Measurements from ENCODE around the gene SLIT1.

DNA sequence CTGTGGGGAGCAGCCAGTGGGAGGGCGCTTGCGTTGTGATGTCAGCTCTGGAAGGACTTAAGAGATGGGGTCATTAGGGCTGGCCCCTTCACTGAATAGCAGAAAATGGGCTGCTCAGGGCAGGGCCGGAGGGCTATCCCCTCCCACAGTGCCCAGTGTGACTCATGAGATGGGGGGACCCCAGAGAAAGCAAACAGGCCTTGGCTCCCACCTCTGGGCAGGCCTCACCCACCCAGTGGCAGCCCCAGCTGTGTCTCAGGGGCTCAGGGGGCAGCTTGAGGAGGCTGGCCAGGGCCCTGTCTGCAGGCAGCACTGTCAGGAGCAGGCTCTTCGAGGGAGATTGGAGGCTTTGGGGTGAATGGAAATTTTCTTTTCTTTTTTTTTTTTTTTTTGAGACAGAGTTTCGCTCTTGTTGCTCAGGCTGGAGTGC is 168.3 kb downstream of the SLIT1 start:
- TF ChIP-seq, protein P1, sequence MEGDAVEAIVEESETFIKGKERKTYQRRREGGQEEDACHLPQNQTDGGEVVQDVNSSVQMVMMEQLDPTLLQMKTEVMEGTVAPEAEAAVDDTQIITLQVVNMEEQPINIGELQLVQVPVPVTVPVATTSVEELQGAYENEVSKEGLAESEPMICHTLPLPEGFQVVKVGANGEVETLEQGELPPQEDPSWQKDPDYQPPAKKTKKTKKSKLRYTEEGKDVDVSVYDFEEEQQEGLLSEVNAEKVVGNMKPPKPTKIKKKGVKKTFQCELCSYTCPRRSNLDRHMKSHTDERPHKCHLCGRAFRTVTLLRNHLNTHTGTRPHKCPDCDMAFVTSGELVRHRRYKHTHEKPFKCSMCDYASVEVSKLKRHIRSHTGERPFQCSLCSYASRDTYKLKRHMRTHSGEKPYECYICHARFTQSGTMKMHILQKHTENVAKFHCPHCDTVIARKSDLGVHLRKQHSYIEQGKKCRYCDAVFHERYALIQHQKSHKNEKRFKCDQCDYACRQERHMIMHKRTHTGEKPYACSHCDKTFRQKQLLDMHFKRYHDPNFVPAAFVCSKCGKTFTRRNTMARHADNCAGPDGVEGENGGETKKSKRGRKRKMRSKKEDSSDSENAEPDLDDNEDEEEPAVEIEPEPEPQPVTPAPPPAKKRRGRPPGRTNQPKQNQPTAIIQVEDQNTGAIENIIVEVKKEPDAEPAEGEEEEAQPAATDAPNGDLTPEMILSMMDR (IDR thresholded peaks at IDR 0.05; ENCODE audit: low read length) = no peak
- no peak for TF ChIP-seq EZH2 (IDR thresholded peaks at IDR 0.05; ENCODE audit: borderline replicate concordance, low read length)
